Panc1 (cell line): ENCODE results near the gene ZNF20. TPM values are rescaled to one million over a fixed set of nuclear protein-coding genes. Genes with fewer than 3 reads are reported as not detected.
A peak's percentile ranks its signal among the peaks of the same experiment; 100 is the strongest.

Experiments used
- ATAC-seq: fragments of 200-7000 bp; cut with Tn5 transposase; 2 replicates; pipeline ENCODE4 v1.9.1; 2020; ENCODE audit warnings: mild to moderate bottlenecking, moderate library complexity
- Bru-seq: library from RNA; stranded (reverse); fragments of 400-500 nt; gene quantifications from one replicate; lab custom pipeline; 2021; lab: Mats Ljungman, UMichigan
- BruChase-seq, 2 experiments: library from RNA; stranded (reverse); fragments of 400-500 nt; gene quantifications; one replicate each; lab custom pipeline; 2021; lab: Mats Ljungman, UMichigan
- BruUV-seq: library from RNA; stranded (reverse); fragments of 400-500 nt; replicated peaks from 2 replicates; lab custom pipeline; 2021; lab: Mats Ljungman, UMichigan
- CTCF ChIA-PET: fragments of 300-600 bp; sonication (Branson Sonifier 250); formaldehyde crosslinking; loops from one replicate; lab custom pipeline; 2022; ENCODE audit warnings: antibody characterized with exemption; lab: Charles Lee
- POLR2A ChIA-PET: fragments of 300-600 bp; sonication (Branson Sonifier 250); formaldehyde crosslinking; loops from one replicate; lab custom pipeline; 2022; ENCODE audit warnings: antibody characterized with exemption; lab: Charles Lee
- DNase-seq: peaks from one replicate; pipeline ENCODE4 v3.0.0-alpha.2; 2010; ENCODE audit warnings: low read depth, low spot score
- H3K27ac ChIP-seq: 2 replicates; pipeline ENCODE4 v1.5.1; 2011; ENCODE audit warnings: mild to moderate bottlenecking, low read length, inconsistent platforms
- H3K27me3 ChIP-seq: fragments of 200-500 bp; sonication (Bioruptor generic); 2 replicates; pipeline ENCODE4 v1.6.0; 2014; ENCODE audit warnings: low read length, inconsistent platforms; ENCODE audit not compliant: control insufficient read depth, insufficient read depth
- H3K36me3 ChIP-seq: fragments of 200-500 bp; sonication (Bioruptor generic); 2 replicates; pipeline ENCODE4 v1.5.1; 2014; ENCODE audit warnings: inconsistent platforms, mild to moderate bottlenecking, low read length, moderate library complexity; ENCODE audit not compliant: control insufficient read depth, insufficient read depth
- H3K4me1 ChIP-seq: 2 replicates; pipeline ENCODE4 v1.5.1; 2011; ENCODE audit warnings: inconsistent platforms, mild to moderate bottlenecking, low read length, moderate library complexity; ENCODE audit not compliant: control insufficient read depth, insufficient read depth
- H3K4me3 ChIP-seq, 2 experiments: 2 replicates each; pipeline ENCODE4 v1.5.1; 2011 to 2012; ENCODE audit warnings: low read depth in 2 of 2, low read length in 2 of 2, mild to moderate bottlenecking in 2 of 2, inconsistent platforms in 1 of 2, moderate library complexity in 1 of 2
- H3K9me3 ChIP-seq: fragments of 200-500 bp; sonication (Bioruptor generic); 2 replicates; pipeline ENCODE4 v1.5.1; 2014; ENCODE audit warnings: low read depth, mild to moderate bottlenecking, inconsistent platforms, low read length, moderate library complexity; ENCODE audit not compliant: control insufficient read depth, insufficient read depth
- POLR2AphosphoS5 ChIP-seq: IDR thresholded peaks from 2 replicates; pipeline ENCODE4 v1.6.1; 2012; ENCODE audit warnings: mild to moderate bottlenecking, low read depth, low read length, moderate library complexity
- SIN3A ChIP-seq: IDR thresholded peaks from 2 replicates; pipeline ENCODE4 v1.6.1; 2012; ENCODE audit warnings: low read depth, mild to moderate bottlenecking, low read length, moderate library complexity, borderline replicate concordance; ENCODE audit not compliant: insufficient read depth
- TCF7L2 ChIP-seq: IDR thresholded peaks from 2 replicates; pipeline ENCODE4 v1.6.1; 2011; ENCODE audit warnings: mild to moderate bottlenecking, low read depth, low read length, inconsistent platforms
- in situ Hi-C: cut with HindIII; loops from 2 replicates; pipeline ENCODE4 v1.10.0; 2016; ENCODE audit warnings: low sequenced_read_pairs, low pct_unique_long_range_greater_than_20kb
- intact Hi-C: fragments of 100-400 bp; cut with micrococcal nuclease; formaldehyde crosslinking; loops from one replicate; pipeline ENCODE4 v1.10.0; 2022; ENCODE audit not compliant: unreplicated experiment
- long read RNA-seq: library from polyadenylated mRNA; unstranded; transcript quantifications from one replicate; pipeline ENCODE4 v2.0.0, GENCODE V29; 2021; ENCODE audit not compliant: unreplicated experiment
- polyA plus RNA-seq: library from polyadenylated mRNA; unstranded; fragments of >200 nt; gene quantifications from one replicate; pipeline ENCODE4 v1.2.1, GENCODE V29; 2012; ENCODE audit warnings: missing spikeins; ENCODE audit not compliant: insufficient read length
- total RNA-seq: library from RNA; stranded (reverse); gene quantifications from one replicate; pipeline ENCODE4 v1.2.1, GENCODE V29; 2021; ENCODE audit not compliant: unreplicated experiment
- TF ChIP-seq, protein P1 (sequence below), 2 experiments: IDR thresholded peaks; 2 replicates each; pipeline ENCODE4 v1.6.1; 2011 to 2012; ENCODE audit warnings: low read depth in 2 of 2, control low read depth in 1 of 2, low read length in 1 of 2, mild to moderate bottlenecking in 1 of 2, moderate library complexity in 1 of 2; ENCODE audit not compliant: insufficient read depth in 1 of 2
- TF ChIP-seq, protein P2 (sequence below): fragments of 450-650 bp; IDR thresholded peaks from 2 replicates; pipeline ENCODE4 v1.5.1; 2017; ENCODE audit warnings: mild to moderate bottlenecking

Gene ZNF20
- 4.9 TPM for total RNA-seq
- polyA plus RNA-seq, result 1.8 TPM
- percentile 37 among the genes with signal in this experiment for Bru-seq, nascent RNA
- percentile 26 among the genes with signal in this experiment for BruChase-seq, experiment 1, labeled RNA remaining after a 2-hour chase
- percentile 27 among the genes with signal in this experiment for BruChase-seq, experiment 2, labeled RNA remaining after a 6-hour chase
- long read RNA-seq, transcript ZNF20-201 (4 exons, 3,061 nt), result major isoform, 9 of 14 reads
- long read RNA-seq, partial matches to known transcripts, result 0 of 14 reads
- long read RNA-seq, other reads (novel, unspliced or antisense), result 5 of 14 reads

DNA sequence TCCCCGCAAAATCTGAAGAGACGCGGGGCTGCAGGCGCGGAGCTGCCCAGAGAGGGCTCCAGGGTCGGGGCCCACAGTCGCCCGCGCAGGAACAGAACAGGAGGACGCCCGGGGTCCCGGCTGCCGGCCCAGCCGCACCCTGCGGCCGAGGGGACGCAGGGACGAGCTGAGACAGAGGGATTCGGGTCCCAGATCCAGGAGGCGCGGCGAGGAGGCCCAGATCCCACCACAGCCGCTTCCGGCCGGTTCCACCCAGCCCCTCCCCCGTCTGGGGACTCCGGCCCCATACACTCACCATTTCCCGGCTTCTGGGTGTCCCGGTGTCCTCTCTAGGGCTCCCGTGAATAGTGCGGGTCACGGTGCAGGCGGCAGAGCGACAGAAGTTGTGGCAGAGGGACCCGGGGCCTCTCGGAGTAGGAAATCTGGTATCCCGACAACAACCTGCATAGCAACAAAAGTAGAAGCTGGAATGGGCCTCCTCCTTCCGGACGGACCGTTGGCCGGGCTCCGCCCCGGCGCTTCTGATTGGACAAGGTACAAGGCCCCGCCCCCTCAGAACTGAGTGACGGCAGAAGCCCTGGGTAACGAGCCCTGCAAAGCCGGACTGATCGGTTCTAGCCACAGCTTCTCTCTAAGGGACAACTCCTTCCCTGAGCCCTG lies at the start of gene ZNF20:
ZNF20 (minus strand) TSS at position 466 of the 660 bp plus-strand sequence; CDS start at position 298, 168 bp downstream.
- ChIA-PET CTCF (interaction anchor here (0.5 to 2.1 kb wide), 6 partner anchors 32 to 342 kb away, joined by 3 to 20 read pairs (median 6); partner anchors contain the start of genes ZNF433 and ZNF700), POLR2A (interaction anchor here (0.5 to 0.7 kb wide), 5 partner anchors 94 to 529 kb away, joined by 3 to 14 read pairs (median 3); a partner anchor contains a TSS)
- peaks cover 5% of the 10 kb centered on the region for H3K36me3 ChIP-seq
- H3K27me3 ChIP-seq, result no peaks in the 10 kb centered on the region
- ATAC-seq, result peak; percentile 98
- peak within 1 kb of the TSS; percentile 84 for H3K27ac ChIP-seq
- peaks cover 15% of the 10 kb centered on the region; the same call in 1 of the 2 replicates for H3K9me3 ChIP-seq
- no TSS peak for BruUV-seq
- H3K4me1 ChIP-seq, result peaks cover 5% of the 10 kb centered on the region; the same call in 1 of the 2 replicates
- in situ Hi-C loops, result no loop called here
- DNase-seq, result no peak
- intact Hi-C loops, result loop anchor here (2.0 kb wide), 2 partner anchors 49 to 75 kb away; partner anchors contain the start of gene ZNF844
- TF ChIP-seq, protein P1, sequence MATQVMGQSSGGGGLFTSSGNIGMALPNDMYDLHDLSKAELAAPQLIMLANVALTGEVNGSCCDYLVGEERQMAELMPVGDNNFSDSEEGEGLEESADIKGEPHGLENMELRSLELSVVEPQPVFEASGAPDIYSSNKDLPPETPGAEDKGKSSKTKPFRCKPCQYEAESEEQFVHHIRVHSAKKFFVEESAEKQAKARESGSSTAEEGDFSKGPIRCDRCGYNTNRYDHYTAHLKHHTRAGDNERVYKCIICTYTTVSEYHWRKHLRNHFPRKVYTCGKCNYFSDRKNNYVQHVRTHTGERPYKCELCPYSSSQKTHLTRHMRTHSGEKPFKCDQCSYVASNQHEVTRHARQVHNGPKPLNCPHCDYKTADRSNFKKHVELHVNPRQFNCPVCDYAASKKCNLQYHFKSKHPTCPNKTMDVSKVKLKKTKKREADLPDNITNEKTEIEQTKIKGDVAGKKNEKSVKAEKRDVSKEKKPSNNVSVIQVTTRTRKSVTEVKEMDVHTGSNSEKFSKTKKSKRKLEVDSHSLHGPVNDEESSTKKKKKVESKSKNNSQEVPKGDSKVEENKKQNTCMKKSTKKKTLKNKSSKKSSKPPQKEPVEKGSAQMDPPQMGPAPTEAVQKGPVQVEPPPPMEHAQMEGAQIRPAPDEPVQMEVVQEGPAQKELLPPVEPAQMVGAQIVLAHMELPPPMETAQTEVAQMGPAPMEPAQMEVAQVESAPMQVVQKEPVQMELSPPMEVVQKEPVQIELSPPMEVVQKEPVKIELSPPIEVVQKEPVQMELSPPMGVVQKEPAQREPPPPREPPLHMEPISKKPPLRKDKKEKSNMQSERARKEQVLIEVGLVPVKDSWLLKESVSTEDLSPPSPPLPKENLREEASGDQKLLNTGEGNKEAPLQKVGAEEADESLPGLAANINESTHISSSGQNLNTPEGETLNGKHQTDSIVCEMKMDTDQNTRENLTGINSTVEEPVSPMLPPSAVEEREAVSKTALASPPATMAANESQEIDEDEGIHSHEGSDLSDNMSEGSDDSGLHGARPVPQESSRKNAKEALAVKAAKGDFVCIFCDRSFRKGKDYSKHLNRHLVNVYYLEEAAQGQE (IDR thresholded peaks at IDR 0.05; ENCODE audit: insufficient read depth in 1 of 2, low read depth in 2 of 2, low read length in 1 of 2), result no peak
- TF ChIP-seq, protein P2, sequence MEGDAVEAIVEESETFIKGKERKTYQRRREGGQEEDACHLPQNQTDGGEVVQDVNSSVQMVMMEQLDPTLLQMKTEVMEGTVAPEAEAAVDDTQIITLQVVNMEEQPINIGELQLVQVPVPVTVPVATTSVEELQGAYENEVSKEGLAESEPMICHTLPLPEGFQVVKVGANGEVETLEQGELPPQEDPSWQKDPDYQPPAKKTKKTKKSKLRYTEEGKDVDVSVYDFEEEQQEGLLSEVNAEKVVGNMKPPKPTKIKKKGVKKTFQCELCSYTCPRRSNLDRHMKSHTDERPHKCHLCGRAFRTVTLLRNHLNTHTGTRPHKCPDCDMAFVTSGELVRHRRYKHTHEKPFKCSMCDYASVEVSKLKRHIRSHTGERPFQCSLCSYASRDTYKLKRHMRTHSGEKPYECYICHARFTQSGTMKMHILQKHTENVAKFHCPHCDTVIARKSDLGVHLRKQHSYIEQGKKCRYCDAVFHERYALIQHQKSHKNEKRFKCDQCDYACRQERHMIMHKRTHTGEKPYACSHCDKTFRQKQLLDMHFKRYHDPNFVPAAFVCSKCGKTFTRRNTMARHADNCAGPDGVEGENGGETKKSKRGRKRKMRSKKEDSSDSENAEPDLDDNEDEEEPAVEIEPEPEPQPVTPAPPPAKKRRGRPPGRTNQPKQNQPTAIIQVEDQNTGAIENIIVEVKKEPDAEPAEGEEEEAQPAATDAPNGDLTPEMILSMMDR, result no peak
- TF ChIP-seq SIN3A, result peak; percentile 78; the same call in 1 of the 2 replicates
- TF ChIP-seq POLR2AphosphoS5, result peak; percentile 76
- no peak for TF ChIP-seq TCF7L2
- H3K4me3 ChIP-seq, result peak within 1 kb of the TSS; percentile 75 to 79

DNA sequence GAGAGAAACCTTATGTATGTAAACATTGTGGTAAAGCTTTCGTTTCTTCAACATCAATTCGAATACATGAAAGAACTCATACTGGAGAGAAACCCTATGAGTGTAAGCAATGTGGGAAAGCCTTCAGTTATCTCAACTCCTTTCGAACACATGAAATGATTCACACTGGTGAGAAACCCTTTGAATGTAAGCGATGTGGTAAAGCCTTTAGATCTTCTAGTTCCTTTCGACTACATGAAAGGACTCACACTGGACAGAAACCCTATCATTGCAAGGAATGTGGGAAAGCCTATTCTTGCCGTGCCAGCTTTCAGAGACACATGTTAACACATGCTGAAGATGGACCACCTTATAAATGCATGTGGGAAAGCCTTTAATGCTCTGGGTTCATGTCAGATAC lies 47.5 kb upstream of the ZNF20 start:
- Histone ChIP-seq H3K4me1 (no peaks in the 10 kb centered on the region), H3K36me3 (0 out of 2 replicates have a peak, but pooled peaks cover 5% of the 10 kb centered on the region), H3K4me3 (no peak overlapping the region), H3K27ac (no peak overlapping the region), H3K9me3 (peaks cover 60% of the 10 kb centered on the region), H3K27me3 (no peaks in the 10 kb centered on the region)
- intact Hi-C loops (no loop called here), in situ Hi-C loops (no loop called here)
- BruUV-seq, result no TSS peak
- ChIA-PET POLR2A (no interaction called here), CTCF (no interaction called here)
- no peak for ATAC-seq
- DNase-seq, result no peak
- TF ChIP-seq, protein P2, result no peak
- TF ChIP-seq TCF7L2 (no peak), POLR2AphosphoS5 (no peak), SIN3A (no peak)
- TF ChIP-seq, protein P1 (IDR thresholded peaks at IDR 0.05; ENCODE audit: insufficient read depth in 1 of 2, low read depth in 2 of 2, low read length in 1 of 2), result no peak
